HFF-Myc (cell line): ENCODE data around the gene CYP4V2.

Experiments
- DNase-seq: peaks from one replicate; pipeline ENCODE4 v3.0.0-alpha.2; 2011; ENCODE audit warnings: low read depth; ENCODE audit errors: extremely low read depth
- H3K4me3 ChIP-seq: replicated peaks from 2 replicates; pipeline ENCODE4 v1.5.1; 2011; ENCODE audit warnings: low read depth, mild to moderate bottlenecking, control low read depth, low read length
- CTCF ChIP-seq: IDR thresholded peaks from 2 replicates; pipeline ENCODE4 v1.5.1; 2012; ENCODE audit warnings: mild to moderate bottlenecking, low read depth, low read length, control low read depth; ENCODE audit errors: missing control alignments

CYP4V2 gene

GRCh38 chr4:186191200-186192065 is at the start of gene CYP4V2:
Gene CYP4V2, plus strand, starts transcription at chr4:186191567. Its CDS starts 257 bp downstream, at chr4:186191824.
- TF ChIP-seq CTCF: no peak
- H3K4me3 ChIP-seq: peak within 1 kb of the TSS; percentile 62
- DNase-seq: no peak

GRCh38 chr4:186144198-186144945 is 47.0 kb upstream of the CYP4V2 start:
- peak overlapping the region; percentile 28 for H3K4me3 ChIP-seq
- DNase-seq: no peak
- no peak for TF ChIP-seq CTCF

- TF ChIP-seq CTCF: no peak
- no peak for DNase-seq
- peak overlapping the region; percentile 33 for H3K4me3 ChIP-seq
Observed at GRCh38 chr4:186144946-186145569, 46.3 kb upstream of the CYP4V2 start.

GRCh38 chr4:186146458-186146857 is 44.9 kb upstream of the CYP4V2 start:
- no peak for TF ChIP-seq CTCF
- DNase-seq: no peak
- no peak overlapping the region for H3K4me3 ChIP-seq

GRCh38 chr4:186148336-186148975 is 42.9 kb upstream of the CYP4V2 start:
- DNase-seq: no peak
- TF ChIP-seq CTCF: no peak
- H3K4me3 ChIP-seq: no peak overlapping the region

- DNase-seq: no peak
- TF ChIP-seq CTCF: peak; percentile 41
- no peak overlapping the region for H3K4me3 ChIP-seq
Observed at GRCh38 chr4:186149872-186150271, 41.5 kb upstream of the CYP4V2 start.
